H1 (cell line): ENCODE data around the gene PPP2R2D.

Experiments used
- ATF3 ChIP-seq: IDR thresholded peaks from 2 replicates; pipeline ENCODE4 v1.6.1; 2011; ENCODE audit warnings: low read depth, mild to moderate bottlenecking, low read length; ENCODE audit not compliant: insufficient read depth
- BRCA1 ChIP-seq: IDR thresholded peaks from 2 replicates; pipeline ENCODE4 v1.6.1; 2012; ENCODE audit warnings: low read depth, low read length, improper control_type of control experiment
- CEBPB ChIP-seq: IDR thresholded peaks from 2 replicates; pipeline ENCODE4 v1.6.1; 2012; ENCODE audit warnings: low read depth, low read length
- CTCF ChIP-seq, 3 experiments: IDR thresholded peaks; 1 replicate in 2 of 3; 2 replicates in 1 of 3; pipeline versions ENCODE4 v1.5.1 to v1.6.1; 2011; ENCODE audit warnings: low read length in 3 of 3, mild to moderate bottlenecking in 3 of 3, inconsistent platforms in 2 of 3, low read depth in 1 of 3, moderate library complexity in 1 of 3; ENCODE audit not compliant: insufficient read depth in 1 of 3; ENCODE audit errors: control extremely low read depth in 1 of 3
- EP300 ChIP-seq, 2 experiments: IDR thresholded peaks; 1 replicate in 1 of 2; 2 replicates in 1 of 2; pipeline ENCODE4 v1.6.1; 2011 to 2012; ENCODE audit warnings: low read depth in 2 of 2, low read length in 2 of 2, mild to moderate bottlenecking in 2 of 2, borderline replicate concordance in 1 of 2, inconsistent platforms in 1 of 2, moderate library complexity in 1 of 2
- JUND ChIP-seq: IDR thresholded peaks from 2 replicates; pipeline ENCODE4 v1.6.1; 2011; ENCODE audit warnings: mild to moderate bottlenecking, improper control_type of control experiment, low read length
- MAFK ChIP-seq: IDR thresholded peaks from 2 replicates; pipeline ENCODE4 v1.6.1; 2012; ENCODE audit warnings: low read depth, mild to moderate bottlenecking, improper control_type of control experiment, low read length
- TAF1 ChIP-seq: IDR thresholded peaks from 2 replicates; pipeline ENCODE4 v1.6.1; 2011; ENCODE audit warnings: mild to moderate bottlenecking, low read depth, low read length

- TF ChIP-seq CEBPB (no peak), EP300 (IDR thresholded peaks at IDR 0.05; ENCODE audit: borderline replicate concordance in 1 of 2, low read depth in 2 of 2, low read length in 2 of 2) (no peak), BRCA1 (no peak), JUND (no peak), CTCF (IDR thresholded peaks at IDR 0.05; ENCODE audit: control extremely low read depth in 1 of 3, insufficient read depth in 1 of 3, low read depth in 1 of 3, low read length in 3 of 3) (no peak), MAFK (no peak), TAF1 (no peak), ATF3 (no peak)
Observed at GRCh38 chr10:131936736-131937135, 35.9 kb downstream of the PPP2R2D start.
